SK-N-SH (cell line): ENCODE data around the gene VSIG2. TPM values are rescaled to one million over a fixed set of nuclear protein-coding genes. Genes with fewer than 3 reads are reported as not detected.

Experiments used
- CTCF ChIA-PET: fragments of 300-600, 350-600 bp; formaldehyde crosslinking; extraction: SDS; loops from one replicate; lab custom pipeline; 2021; lab: Yijun Ruan, JAX
- POLR2A ChIA-PET: fragments of 350-600 bp; sonication (Branson Sonifier 250); formaldehyde crosslinking; extraction: SDS; loops from one replicate; lab custom pipeline; 2020; ENCODE audit warnings: antibody characterized with exemption, inconsistent platforms; lab: Yijun Ruan, JAX
- DNase-seq: peaks from one replicate; pipeline ENCODE4 v3.0.0; 2012
- H2AFZ ChIP-seq: fragments of 200-600 bp; sonication (generic); 2 replicates; pipeline ENCODE4 v1.8.1; 2016; ENCODE audit warnings: antibody characterized with exemption, mild to moderate bottlenecking, low read depth
- H3F3A ChIP-seq: fragments of 200-600 bp; sonication (generic); replicated peaks from 2 replicates; pipeline ENCODE3; 2016; ENCODE audit warnings: antibody characterized with exemption, mild to moderate bottlenecking; ENCODE audit not compliant: insufficient read depth
- H3K27ac ChIP-seq, 2 experiments: fragments of 200-500 bp in 1 of 2; fragments of 200-600 bp in 1 of 2; sonication (Bioruptor generic) in 1 of 2; sonication (generic), shearing (Covaris generic) in 1 of 2; 2 replicates each; pipeline versions ENCODE4 v1.5.1 to v1.6.1; 2014 to 2016; ENCODE audit warnings: low read depth in 2 of 2, inconsistent platforms in 1 of 2, low read length in 1 of 2, mild to moderate bottlenecking in 1 of 2, mixed read lengths in 1 of 2
- H3K27me3 ChIP-seq: fragments of 200-600 bp; sonication (generic), shearing (Covaris generic); 2 replicates; pipeline ENCODE4 v1.6.1; 2016; ENCODE audit warnings: mixed run types; ENCODE audit not compliant: insufficient read depth
- H3K36me3 ChIP-seq, 2 experiments: fragments of 200-500 bp in 1 of 2; fragments of 200-600 bp in 1 of 2; sonication (Bioruptor generic) in 1 of 2; sonication (generic) in 1 of 2; replicated peaks in 1 of 2; 2 replicates each; pipeline versions ENCODE3 to v1.5.1; 2014 to 2016; ENCODE audit warnings: low read length in 1 of 2, mild to moderate bottlenecking in 1 of 2; ENCODE audit not compliant: insufficient read depth in 2 of 2, control insufficient read depth in 1 of 2
- H3K4me1 ChIP-seq, 2 experiments: fragments of 200-500 bp in 1 of 2; fragments of 200-600 bp in 1 of 2; sonication (Bioruptor generic) in 1 of 2; sonication (generic), shearing (Covaris generic) in 1 of 2; 2 replicates each; pipeline versions ENCODE4 v1.5.1 to v1.6.1; 2014 to 2016; ENCODE audit warnings: low read depth in 1 of 2, low read length in 1 of 2, mixed run types in 1 of 2; ENCODE audit not compliant: insufficient read depth in 2 of 2, control insufficient read depth in 1 of 2
- H3K4me2 ChIP-seq: fragments of 200-600 bp; sonication (generic), shearing (Covaris generic); 2 replicates; pipeline ENCODE4 v1.6.1; 2017; ENCODE audit warnings: mixed run types
- H3K4me3 ChIP-seq, 2 experiments: fragments of 200-500 bp in 1 of 2; fragments of 200-600 bp in 1 of 2; sonication (Bioruptor generic) in 1 of 2; sonication (generic), shearing (Covaris generic) in 1 of 2; 2 replicates each; pipeline versions ENCODE4 v1.5.1 to v1.8.1; 2014 to 2016; ENCODE audit warnings: low read depth in 2 of 2, inconsistent platforms in 1 of 2, low read length in 1 of 2, mild to moderate bottlenecking in 1 of 2, mixed read lengths in 1 of 2, moderate library complexity in 1 of 2
- H3K79me2 ChIP-seq: fragments of 200-600 bp; sonication (generic); 2 replicates; pipeline ENCODE4 v1.8.1; 2017; ENCODE audit warnings: mild to moderate bottlenecking; ENCODE audit not compliant: insufficient read depth
- H3K9ac ChIP-seq: fragments of 200-600 bp; sonication (generic); 2 replicates; pipeline ENCODE4 v1.6.1; 2017; ENCODE audit warnings: mixed run types
- H3K9me2 ChIP-seq: fragments of 200-600 bp; sonication (generic); 2 replicates; pipeline ENCODE4 v1.6.1; 2017; ENCODE audit warnings: mixed run types
- H3K9me3 ChIP-seq: fragments of 200-600 bp; sonication (generic); 2 replicates; pipeline ENCODE4 v1.6.1; 2017; ENCODE audit warnings: mixed run types, mild to moderate bottlenecking, moderate library complexity
- H4K20me1 ChIP-seq: fragments of 200-600 bp; sonication (generic); 2 replicates; pipeline ENCODE4 v1.6.1; 2017; ENCODE audit warnings: mild to moderate bottlenecking, mixed run types; ENCODE audit not compliant: insufficient read depth
- CHD2 ChIP-seq: fragments of 150-350 bp; IDR thresholded peaks from 2 replicates; pipeline ENCODE4 v1.6.1; 2018; ENCODE audit warnings: low read length; ENCODE audit not compliant: partially characterized antibody
- EZH2phosphoT487 ChIP-seq: fragments of 200-600 bp; sonication (generic); IDR thresholded peaks from 2 replicates; pipeline ENCODE4 v1.6.1; 2017; ENCODE audit warnings: low read depth, mixed run types, mild to moderate bottlenecking, antibody characterized with exemption, moderate library complexity, borderline replicate concordance
- FOXJ3 ChIP-seq: sonication (generic); formaldehyde crosslinking; IDR thresholded peaks from 2 replicates; pipeline ENCODE4 v1.5.1; 2020; ENCODE audit warnings: mild to moderate bottlenecking, missing genetic modification reagents
- FOXM1 ChIP-seq: IDR thresholded peaks from 2 replicates; pipeline ENCODE4 v1.4.0; 2012; ENCODE audit warnings: low read depth, mild to moderate bottlenecking
- GATA2 ChIP-seq: sonication (generic); formaldehyde crosslinking; IDR thresholded peaks from 2 replicates; pipeline ENCODE4 v1.5.0; 2020; ENCODE audit warnings: mild to moderate bottlenecking, missing genetic modification reagents
- MEF2A ChIP-seq: IDR thresholded peaks from 2 replicates; pipeline ENCODE4 v1.4.0; 2012; ENCODE audit warnings: low read depth, borderline replicate concordance
- NFIC ChIP-seq: IDR thresholded peaks from 2 replicates; pipeline ENCODE4 v1.4.0; 2012; ENCODE audit warnings: borderline replicate concordance
- RAD21 ChIP-seq: IDR thresholded peaks from 2 replicates; pipeline ENCODE4 v1.6.1; 2012; ENCODE audit warnings: mild to moderate bottlenecking, low read length
- RCOR1 ChIP-seq: fragments of 150-350 bp; IDR thresholded peaks from 2 replicates; pipeline ENCODE4 v1.6.1; 2017; ENCODE audit warnings: antibody characterized with exemption, low read length
- RFX5 ChIP-seq: IDR thresholded peaks from 2 replicates; pipeline ENCODE4 v1.6.1; 2012; ENCODE audit warnings: mild to moderate bottlenecking, improper control_type of control experiment, low read length
- SIN3A ChIP-seq: IDR thresholded peaks from 2 replicates; pipeline ENCODE4 v1.6.1; 2012; ENCODE audit warnings: low read depth, mild to moderate bottlenecking, low read length, moderate library complexity, borderline replicate concordance
- SMC3 ChIP-seq: IDR thresholded peaks from 2 replicates; pipeline ENCODE4 v1.6.1; 2012; ENCODE audit warnings: low read depth, low read length, improper control_type of control experiment
- TAF1 ChIP-seq: IDR thresholded peaks from 2 replicates; pipeline ENCODE4 v1.6.1; 2012; ENCODE audit warnings: low read depth, mild to moderate bottlenecking, low read length, moderate library complexity, borderline replicate concordance
- TEAD4 ChIP-seq: IDR thresholded peaks from 2 replicates; pipeline ENCODE4 v1.4.0; 2012; ENCODE audit warnings: mild to moderate bottlenecking, borderline replicate concordance; ENCODE audit not compliant: insufficient read depth
- YY1 ChIP-seq: IDR thresholded peaks from 2 replicates; pipeline ENCODE4 v1.4.0; 2012; ENCODE audit warnings: low read depth, mild to moderate bottlenecking
- WGBS: methylation state at CpG from one replicate; pipeline ENCODE4 v1.1.6; 2017; ENCODE audit warnings: low lambda C conversion rate; 5-methylcytosine and 5-hydroxymethylcytosine counted together
- polyA plus RNA-seq, 3 experiments: library from polyadenylated mRNA; depleted of rRNA; stranded (reverse); fragments of >200 nt; gene quantifications; 2 replicates each; pipeline ENCODE4 v1.2.3, GENCODE V29; 2012
- TF ChIP-seq, protein P1 (sequence below): fragments of 150-350 bp; IDR thresholded peaks from 2 replicates; pipeline ENCODE4 v1.6.1; 2017; ENCODE audit warnings: antibody characterized with exemption, low read length, low read depth, borderline replicate concordance
- TF ChIP-seq, protein P2 (sequence below): IDR thresholded peaks from 2 replicates; pipeline ENCODE4 v1.4.0; 2012; ENCODE audit warnings: low read depth
- TF ChIP-seq, protein P3 (sequence below): IDR thresholded peaks from 2 replicates; pipeline ENCODE4 v1.4.0; 2012; ENCODE audit warnings: low read depth, borderline replicate concordance
- TF ChIP-seq, protein P4 (sequence below): fragments of 200-600 bp; sonication (generic); IDR thresholded peaks from 2 replicates; pipeline ENCODE4 v1.6.1; 2017; ENCODE audit warnings: antibody characterized with exemption, mild to moderate bottlenecking, moderate library complexity
- TF ChIP-seq, protein P5 (sequence below): IDR thresholded peaks from 2 replicates; pipeline ENCODE4 v1.6.1; 2012; ENCODE audit warnings: mild to moderate bottlenecking, low read depth, low read length, moderate library complexity

Gene VSIG2
- polyA plus RNA-seq, 1 of the 3 experiments (the other 2 are of a cell fraction): not detected

DNA sequence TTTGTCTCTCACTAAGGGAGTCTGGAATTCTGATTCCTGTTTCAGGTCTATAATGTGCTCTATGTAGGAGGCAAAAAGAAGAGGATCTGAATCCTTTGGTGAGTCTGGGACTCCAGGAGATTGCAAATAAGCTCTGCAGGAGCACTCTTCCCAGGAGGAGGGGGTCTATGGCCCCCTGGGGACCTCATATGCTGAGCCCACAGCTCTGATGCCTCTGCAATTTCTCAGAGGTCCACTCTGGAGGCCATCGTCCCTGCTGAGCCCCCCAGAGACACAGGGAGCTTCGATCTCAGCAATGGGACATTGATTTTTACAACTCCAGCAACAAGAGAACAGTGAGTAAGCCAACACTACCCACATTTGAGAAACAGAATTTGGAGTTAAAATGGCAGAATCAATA is 32.5 kb downstream of the VSIG2 start:
- POLR2A ChIA-PET: no interaction called here
- H3K4me1 ChIP-seq: peaks cover 11% of the 10 kb centered on the region in 2 experiments; a peak in 2 of 4 replicates
- no peak overlapping the region for H2AFZ ChIP-seq
- H3K9ac ChIP-seq: no peak overlapping the region
- no peak overlapping the region for H3K27ac ChIP-seq
- no peak for DNase-seq
- H3K27me3 ChIP-seq: no peaks in the 10 kb centered on the region
- TF ChIP-seq, protein P1, sequence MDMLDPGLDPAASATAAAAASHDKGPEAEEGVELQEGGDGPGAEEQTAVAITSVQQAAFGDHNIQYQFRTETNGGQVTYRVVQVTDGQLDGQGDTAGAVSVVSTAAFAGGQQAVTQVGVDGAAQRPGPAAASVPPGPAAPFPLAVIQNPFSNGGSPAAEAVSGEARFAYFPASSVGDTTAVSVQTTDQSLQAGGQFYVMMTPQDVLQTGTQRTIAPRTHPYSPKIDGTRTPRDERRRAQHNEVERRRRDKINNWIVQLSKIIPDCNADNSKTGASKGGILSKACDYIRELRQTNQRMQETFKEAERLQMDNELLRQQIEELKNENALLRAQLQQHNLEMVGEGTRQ: no peak
- TF ChIP-seq, protein P2, sequence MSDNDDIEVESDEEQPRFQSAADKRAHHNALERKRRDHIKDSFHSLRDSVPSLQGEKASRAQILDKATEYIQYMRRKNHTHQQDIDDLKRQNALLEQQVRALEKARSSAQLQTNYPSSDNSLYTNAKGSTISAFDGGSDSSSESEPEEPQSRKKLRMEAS: no peak
- TF ChIP-seq TEAD4 (no peak), NFIC (no peak), YY1 (no peak), SIN3A (no peak), EZH2phosphoT487 (no peak), FOXM1 (no peak), GATA2 (no peak), RCOR1 (no peak), TAF1 (no peak), MEF2A (no peak), FOXJ3 (no peak), SMC3 (no peak), RFX5 (no peak), CHD2 (no peak), RAD21 (no peak)
- TF ChIP-seq, protein P3, sequence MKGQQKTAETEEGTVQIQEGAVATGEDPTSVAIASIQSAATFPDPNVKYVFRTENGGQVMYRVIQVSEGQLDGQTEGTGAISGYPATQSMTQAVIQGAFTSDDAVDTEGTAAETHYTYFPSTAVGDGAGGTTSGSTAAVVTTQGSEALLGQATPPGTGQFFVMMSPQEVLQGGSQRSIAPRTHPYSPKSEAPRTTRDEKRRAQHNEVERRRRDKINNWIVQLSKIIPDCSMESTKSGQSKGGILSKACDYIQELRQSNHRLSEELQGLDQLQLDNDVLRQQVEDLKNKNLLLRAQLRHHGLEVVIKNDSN: no peak
- TF ChIP-seq, protein P4, sequence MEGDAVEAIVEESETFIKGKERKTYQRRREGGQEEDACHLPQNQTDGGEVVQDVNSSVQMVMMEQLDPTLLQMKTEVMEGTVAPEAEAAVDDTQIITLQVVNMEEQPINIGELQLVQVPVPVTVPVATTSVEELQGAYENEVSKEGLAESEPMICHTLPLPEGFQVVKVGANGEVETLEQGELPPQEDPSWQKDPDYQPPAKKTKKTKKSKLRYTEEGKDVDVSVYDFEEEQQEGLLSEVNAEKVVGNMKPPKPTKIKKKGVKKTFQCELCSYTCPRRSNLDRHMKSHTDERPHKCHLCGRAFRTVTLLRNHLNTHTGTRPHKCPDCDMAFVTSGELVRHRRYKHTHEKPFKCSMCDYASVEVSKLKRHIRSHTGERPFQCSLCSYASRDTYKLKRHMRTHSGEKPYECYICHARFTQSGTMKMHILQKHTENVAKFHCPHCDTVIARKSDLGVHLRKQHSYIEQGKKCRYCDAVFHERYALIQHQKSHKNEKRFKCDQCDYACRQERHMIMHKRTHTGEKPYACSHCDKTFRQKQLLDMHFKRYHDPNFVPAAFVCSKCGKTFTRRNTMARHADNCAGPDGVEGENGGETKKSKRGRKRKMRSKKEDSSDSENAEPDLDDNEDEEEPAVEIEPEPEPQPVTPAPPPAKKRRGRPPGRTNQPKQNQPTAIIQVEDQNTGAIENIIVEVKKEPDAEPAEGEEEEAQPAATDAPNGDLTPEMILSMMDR: no peak
- TF ChIP-seq, protein P5, sequence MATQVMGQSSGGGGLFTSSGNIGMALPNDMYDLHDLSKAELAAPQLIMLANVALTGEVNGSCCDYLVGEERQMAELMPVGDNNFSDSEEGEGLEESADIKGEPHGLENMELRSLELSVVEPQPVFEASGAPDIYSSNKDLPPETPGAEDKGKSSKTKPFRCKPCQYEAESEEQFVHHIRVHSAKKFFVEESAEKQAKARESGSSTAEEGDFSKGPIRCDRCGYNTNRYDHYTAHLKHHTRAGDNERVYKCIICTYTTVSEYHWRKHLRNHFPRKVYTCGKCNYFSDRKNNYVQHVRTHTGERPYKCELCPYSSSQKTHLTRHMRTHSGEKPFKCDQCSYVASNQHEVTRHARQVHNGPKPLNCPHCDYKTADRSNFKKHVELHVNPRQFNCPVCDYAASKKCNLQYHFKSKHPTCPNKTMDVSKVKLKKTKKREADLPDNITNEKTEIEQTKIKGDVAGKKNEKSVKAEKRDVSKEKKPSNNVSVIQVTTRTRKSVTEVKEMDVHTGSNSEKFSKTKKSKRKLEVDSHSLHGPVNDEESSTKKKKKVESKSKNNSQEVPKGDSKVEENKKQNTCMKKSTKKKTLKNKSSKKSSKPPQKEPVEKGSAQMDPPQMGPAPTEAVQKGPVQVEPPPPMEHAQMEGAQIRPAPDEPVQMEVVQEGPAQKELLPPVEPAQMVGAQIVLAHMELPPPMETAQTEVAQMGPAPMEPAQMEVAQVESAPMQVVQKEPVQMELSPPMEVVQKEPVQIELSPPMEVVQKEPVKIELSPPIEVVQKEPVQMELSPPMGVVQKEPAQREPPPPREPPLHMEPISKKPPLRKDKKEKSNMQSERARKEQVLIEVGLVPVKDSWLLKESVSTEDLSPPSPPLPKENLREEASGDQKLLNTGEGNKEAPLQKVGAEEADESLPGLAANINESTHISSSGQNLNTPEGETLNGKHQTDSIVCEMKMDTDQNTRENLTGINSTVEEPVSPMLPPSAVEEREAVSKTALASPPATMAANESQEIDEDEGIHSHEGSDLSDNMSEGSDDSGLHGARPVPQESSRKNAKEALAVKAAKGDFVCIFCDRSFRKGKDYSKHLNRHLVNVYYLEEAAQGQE: no peak
- H3F3A ChIP-seq: no peaks in the 10 kb centered on the region
- H4K20me1 ChIP-seq: no peaks in the 10 kb centered on the region
- WGBS: 100% methylated on average over 1 of the region's 2 CpGs
- no peaks in the 10 kb centered on the region for H3K36me3 ChIP-seq
- H3K4me3 ChIP-seq: no peak overlapping the region
- no peaks in the 10 kb centered on the region for H3K79me2 ChIP-seq
- H3K4me2 ChIP-seq: no peak overlapping the region
- H3K9me3 ChIP-seq: no peaks in the 10 kb centered on the region
- H3K9me2 ChIP-seq: no peaks in the 10 kb centered on the region
- CTCF ChIA-PET: interaction anchor here (1.1 to 1.6 kb wide), 4 partner anchors 10 to 709 kb away, joined by 3 to 8 read pairs (median 4); no protein-coding TSS in a partner anchor
